Fibroblast of mammary gland (primary cell): Measurements from ENCODE around the gene ENTPD7.
A peak's percentile ranks its signal among the peaks of the same experiment; 100 is the strongest.
"Not testable (repeated sequence)": the region's sequence is repeated elsewhere in the genome, so short reads cannot be mapped to it uniquely, and the experiment has no call there.

ENCODE experiments used
- DNase-seq: peaks from one replicate; pipeline ENCODE4 v3.0.0-alpha.2; 2010; ENCODE audit warnings: low read depth
- H3K4me3 ChIP-seq: 2 replicates; pipeline ENCODE4 v1.5.1; 2011; ENCODE audit warnings: low read depth, mild to moderate bottlenecking, low read length, moderate library complexity; ENCODE audit not compliant: control insufficient read depth
- CTCF ChIP-seq: conservative IDR thresholded peaks from 2 replicates; pipeline ENCODE4 v1.5.1; 2011; ENCODE audit warnings: low read depth, low read length, inconsistent platforms; ENCODE audit not compliant: control insufficient read depth, insufficient read depth

Gene ENTPD7

GRCh38 chr10:99740933-99741559 lies 81.7 kb downstream of the ENTPD7 start:
- no peak for TF ChIP-seq CTCF
- DNase-seq: peak; percentile 44
- H3K4me3 ChIP-seq: no peak overlapping the region

GRCh38 chr10:99742254-99742653 lies 82.9 kb downstream of the ENTPD7 start:
- no peak overlapping the region for H3K4me3 ChIP-seq
- peak; percentile 64 for DNase-seq
- no peak for TF ChIP-seq CTCF

- DNase-seq: peak; percentile 74
- H3K4me3 ChIP-seq: no peak overlapping the region
- no peak for TF ChIP-seq CTCF
Observed at GRCh38 chr10:99742701-99743100, 83.4 kb downstream of the ENTPD7 start.

GRCh38 chr10:99743841-99744240 lies 84.5 kb downstream of the ENTPD7 start:
- no peak overlapping the region for H3K4me3 ChIP-seq

GRCh38 chr10:99746166-99746565 lies 86.9 kb downstream of the ENTPD7 start:
- H3K4me3 ChIP-seq, DNase-seq: not testable (repeated sequence)

More at GRCh38 chr10:99743841-99744240, 84.5 kb downstream of the ENTPD7 start:
- TF ChIP-seq CTCF: no peak
- no peak for DNase-seq

GRCh38 chr10:99748823-99749451 lies 89.6 kb downstream of the ENTPD7 start:
- DNase-seq: no peak
- H3K4me3 ChIP-seq: no peak overlapping the region
- no peak for TF ChIP-seq CTCF

- DNase-seq: no peak
- H3K4me3 ChIP-seq: no peak overlapping the region
- no peak for TF ChIP-seq CTCF
Observed at GRCh38 chr10:99750641-99751040, 91.3 kb downstream of the ENTPD7 start.
